CD8-positive, alpha-beta memory T cell (primary cell): ENCODE data around the gene SMG7. TPM values are rescaled to one million over a fixed set of nuclear protein-coding genes. Genes with fewer than 3 reads are reported as not detected.
A peak's percentile ranks its signal among the peaks of the same experiment; 100 is the strongest.
"Not testable (repeated sequence)": the region's sequence is repeated elsewhere in the genome, so short reads cannot be mapped to it uniquely, and the experiment has no call there.

Experiments used
- CTCF ChIA-PET: fragments of 350-600 bp; sonication (Branson Sonifier 250); formaldehyde crosslinking; loops from one replicate; lab custom pipeline; 2021; ENCODE audit warnings: antibody characterized with exemption; lab: Charles Lee
- POLR2A ChIA-PET: fragments of 350-600 bp; sonication (Branson Sonifier 250); formaldehyde crosslinking; loops from one replicate; lab custom pipeline; 2021; ENCODE audit warnings: antibody characterized with exemption; lab: Charles Lee
- DNase-seq, 5 donors: peaks; one replicate each; pipeline versions ENCODE4 v3.0.0 to v3.0.0-alpha.2; 2020 to 2022; ENCODE audit warnings: mixed read lengths in 1 of 5
- H3K27ac ChIP-seq: one replicate; pipeline ENCODE4 v1.7.0; 2013; ENCODE audit warnings: low read depth, mild to moderate bottlenecking, low read length, moderate library complexity
- H3K27me3 ChIP-seq: 2 replicates; pipeline ENCODE4 v1.7.0; 2013; ENCODE audit warnings: low read length, mild to moderate bottlenecking; ENCODE audit not compliant: insufficient read depth, poor library complexity, severe bottlenecking
- H3K36me3 ChIP-seq: 2 replicates; pipeline ENCODE4 v1.7.0; 2013; ENCODE audit warnings: mild to moderate bottlenecking, low read length, moderate library complexity; ENCODE audit not compliant: insufficient read depth
- H3K4me1 ChIP-seq: 2 replicates; pipeline ENCODE4 v1.7.0; 2013; ENCODE audit warnings: mild to moderate bottlenecking, low read length, moderate library complexity; ENCODE audit not compliant: insufficient read depth
- H3K4me3 ChIP-seq: 2 replicates; pipeline ENCODE4 v1.7.0; 2013; ENCODE audit warnings: mild to moderate bottlenecking, low read length
- H3K9me3 ChIP-seq: 2 replicates; pipeline ENCODE4 v1.7.0; 2013; ENCODE audit warnings: mild to moderate bottlenecking, low read length
- H3K27ac Mint-ChIP-seq, 8 donors: one replicate each; pipeline ENCODE4 v1.8.0; 2020 to 2021; ENCODE audit warnings: mixed read lengths in 8 of 8, mild to moderate bottlenecking in 6 of 8, inconsistent platforms in 3 of 8, moderate library complexity in 3 of 8
- H3K27me3 Mint-ChIP-seq, 2 donors: one replicate each; pipeline ENCODE4 v1.8.0; 2020 to 2021; ENCODE audit warnings: mixed read lengths in 2 of 2, mild to moderate bottlenecking in 1 of 2, moderate library complexity in 1 of 2
- H3K36me3 Mint-ChIP-seq, 3 donors: one replicate each; pipeline ENCODE4 v1.8.0; 2020 to 2021; ENCODE audit warnings: mixed read lengths in 3 of 3, inconsistent platforms in 1 of 3, mild to moderate bottlenecking in 1 of 3
- H3K4me1 Mint-ChIP-seq, 3 donors: one replicate each; pipeline ENCODE4 v1.8.0; 2020 to 2021; ENCODE audit warnings: mixed read lengths in 3 of 3, inconsistent platforms in 1 of 3, mild to moderate bottlenecking in 1 of 3
- H3K4me3 Mint-ChIP-seq, 7 donors: one replicate each; pipeline ENCODE4 v1.8.0; 2020 to 2021; ENCODE audit warnings: mixed read lengths in 7 of 7, mild to moderate bottlenecking in 6 of 7, moderate library complexity in 4 of 7, inconsistent platforms in 2 of 7
- H3K9me3 Mint-ChIP-seq, 5 donors: one replicate each; pipeline ENCODE4 v1.8.0; 2020 to 2022; ENCODE audit warnings: mixed read lengths in 5 of 5, mild to moderate bottlenecking in 3 of 5, moderate library complexity in 2 of 5, inconsistent platforms in 1 of 5
- polyA plus RNA-seq: library from polyadenylated mRNA; unstranded; fragments of 300-500 nt; fragmentation: Illumina TruSeq; gene quantifications from one replicate; pipeline ENCODE4 v1.2.3, GENCODE V29; 2021
- total RNA-seq, 2 experiments: library from RNA; stranded (reverse); gene quantifications; one replicate each; pipeline ENCODE4 v1.2.3, GENCODE V29; 2021

SMG7 gene, protein sequence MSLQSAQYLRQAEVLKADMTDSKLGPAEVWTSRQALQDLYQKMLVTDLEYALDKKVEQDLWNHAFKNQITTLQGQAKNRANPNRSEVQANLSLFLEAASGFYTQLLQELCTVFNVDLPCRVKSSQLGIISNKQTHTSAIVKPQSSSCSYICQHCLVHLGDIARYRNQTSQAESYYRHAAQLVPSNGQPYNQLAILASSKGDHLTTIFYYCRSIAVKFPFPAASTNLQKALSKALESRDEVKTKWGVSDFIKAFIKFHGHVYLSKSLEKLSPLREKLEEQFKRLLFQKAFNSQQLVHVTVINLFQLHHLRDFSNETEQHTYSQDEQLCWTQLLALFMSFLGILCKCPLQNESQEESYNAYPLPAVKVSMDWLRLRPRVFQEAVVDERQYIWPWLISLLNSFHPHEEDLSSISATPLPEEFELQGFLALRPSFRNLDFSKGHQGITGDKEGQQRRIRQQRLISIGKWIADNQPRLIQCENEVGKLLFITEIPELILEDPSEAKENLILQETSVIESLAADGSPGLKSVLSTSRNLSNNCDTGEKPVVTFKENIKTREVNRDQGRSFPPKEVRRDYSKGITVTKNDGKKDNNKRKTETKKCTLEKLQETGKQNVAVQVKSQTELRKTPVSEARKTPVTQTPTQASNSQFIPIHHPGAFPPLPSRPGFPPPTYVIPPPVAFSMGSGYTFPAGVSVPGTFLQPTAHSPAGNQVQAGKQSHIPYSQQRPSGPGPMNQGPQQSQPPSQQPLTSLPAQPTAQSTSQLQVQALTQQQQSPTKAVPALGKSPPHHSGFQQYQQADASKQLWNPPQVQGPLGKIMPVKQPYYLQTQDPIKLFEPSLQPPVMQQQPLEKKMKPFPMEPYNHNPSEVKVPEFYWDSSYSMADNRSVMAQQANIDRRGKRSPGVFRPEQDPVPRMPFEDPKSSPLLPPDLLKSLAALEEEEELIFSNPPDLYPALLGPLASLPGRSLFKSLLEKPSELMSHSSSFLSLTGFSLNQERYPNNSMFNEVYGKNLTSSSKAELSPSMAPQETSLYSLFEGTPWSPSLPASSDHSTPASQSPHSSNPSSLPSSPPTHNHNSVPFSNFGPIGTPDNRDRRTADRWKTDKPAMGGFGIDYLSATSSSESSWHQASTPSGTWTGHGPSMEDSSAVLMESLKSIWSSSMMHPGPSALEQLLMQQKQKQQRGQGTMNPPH
- total RNA-seq (10 to 100 TPM; 72.7 to 74.7 TPM), polyA plus RNA-seq (30.5 TPM)

GRCh38 chr1:183472488-183473216, at the start of gene SMG7:
Gene SMG7 (plus strand): TSS chr1:183472499. CDS start chr1:183472621, 122 bp downstream.
- Mint-ChIP-seq H3K27ac (peak within 1 kb of the TSS; percentile 96 to 100 (median 100)), H3K27me3 (peaks cover 0 to 6% of the 10 kb centered on the region in 2 donors), H3K4me1 (peaks cover 27 to 30% (median 30%) of the 10 kb centered on the region in 3 donors), H3K36me3 (peaks cover 0 to 26% (median 0%) of the 10 kb centered on the region in 3 donors), H3K4me3 (peak within 1 kb of the TSS; percentile 96 to 100 (median 99)), H3K9me3 (no peaks in the 10 kb centered on the region)
- CTCF ChIA-PET = interaction anchor here (0.8 to 1.7 kb wide), 4 partner anchors 13 to 161 kb away, joined by 3 to 4 read pairs (median 3); no protein-coding TSS in a partner anchor
- peak in 4 of 5 donors; percentile 43 to 72 (median 54) for DNase-seq
- peak within 1 kb of the TSS; percentile 99 for H3K27ac ChIP-seq
- peaks cover 41% of the 10 kb centered on the region for H3K4me1 ChIP-seq
- no peaks in the 10 kb centered on the region for H3K9me3 ChIP-seq
- H3K27me3 ChIP-seq = no peaks in the 10 kb centered on the region
- POLR2A ChIA-PET = no interaction called here
- peaks cover 2% of the 10 kb centered on the region for H3K36me3 ChIP-seq
- peak within 1 kb of the TSS; percentile 95 for H3K4me3 ChIP-seq

DNA sequence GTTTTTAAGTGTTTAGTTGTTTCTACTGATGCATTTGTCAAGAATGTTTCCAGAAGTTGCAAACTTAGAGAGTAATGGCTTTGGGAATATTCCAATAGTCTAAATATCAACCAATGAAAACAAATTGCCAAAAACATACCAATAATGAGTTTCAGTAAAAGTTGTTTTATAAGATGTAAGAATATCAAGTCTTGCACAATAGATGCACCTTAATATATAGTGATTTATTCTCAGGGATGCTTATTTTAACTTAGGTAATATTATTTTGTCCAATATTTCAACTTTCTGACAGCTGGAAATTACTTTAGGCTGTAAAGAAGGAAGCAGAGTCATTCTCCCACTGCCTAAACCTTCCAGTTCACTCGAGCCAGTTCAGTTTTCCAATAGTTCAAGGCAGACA, 48.8 kb upstream of the SMG7 start:
- Histone ChIP-seq H3K27ac (no peak overlapping the region), H3K36me3 (no peaks in the 10 kb centered on the region), H3K9me3 (no peaks in the 10 kb centered on the region), H3K27me3 (peaks cover 8% of the 10 kb centered on the region), H3K4me3 (no peak overlapping the region), H3K4me1 (no peaks in the 10 kb centered on the region)
- Mint-ChIP-seq H3K27ac (no peak overlapping the region), H3K4me3 (no peak overlapping the region), H3K9me3 (peaks cover 0 to 6% (median 3%) of the 10 kb centered on the region in 5 donors), H3K36me3 (no peaks in the 10 kb centered on the region), H3K27me3 (peaks cover 31 to 52% of the 10 kb centered on the region in 2 donors), H3K4me1 (peaks cover 2 to 3% (median 3%) of the 10 kb centered on the region in 3 donors)
- POLR2A ChIA-PET = no interaction called here
- CTCF ChIA-PET = no interaction called here
- DNase-seq = no peak

- Histone ChIP-seq H3K4me3 (no peak overlapping the region), H3K36me3 (no peaks in the 10 kb centered on the region), H3K9me3 (no peaks in the 10 kb centered on the region), H3K27ac (no peak overlapping the region), H3K4me1 (no peaks in the 10 kb centered on the region), H3K27me3 (no peaks in the 10 kb centered on the region)
- Mint-ChIP-seq H3K9me3 (peaks cover 0 to 6% (median 0%) of the 10 kb centered on the region in 5 donors), H3K27me3 (peaks cover 24 to 43% of the 10 kb centered on the region in 2 donors), H3K27ac (no peak overlapping the region), H3K4me3 (no peak overlapping the region), H3K4me1 (no peaks in the 10 kb centered on the region), H3K36me3 (no peaks in the 10 kb centered on the region)
- no peak for DNase-seq
- CTCF ChIA-PET = no interaction called here
- POLR2A ChIA-PET = no interaction called here
These were observed 47.6 kb upstream of the SMG7 start for GRCh38 chr1:183424691-183425090.

GRCh38 chr1:183427591-183427990, 44.7 kb upstream of the SMG7 start:
- CTCF ChIA-PET, H3K4me1 Mint-ChIP-seq, H3K4me3 ChIP-seq, H3K36me3 ChIP-seq, H3K27ac Mint-ChIP-seq, H3K4me1 ChIP-seq, H3K27ac ChIP-seq, H3K36me3 Mint-ChIP-seq, POLR2A ChIA-PET, H3K4me3 Mint-ChIP-seq, DNase-seq, H3K9me3 Mint-ChIP-seq, H3K9me3 ChIP-seq, H3K27me3 ChIP-seq: not testable (repeated sequence)
- H3K27me3 Mint-ChIP-seq = peaks cover 17 to 38% of the 10 kb centered on the region in 2 donors

DNA sequence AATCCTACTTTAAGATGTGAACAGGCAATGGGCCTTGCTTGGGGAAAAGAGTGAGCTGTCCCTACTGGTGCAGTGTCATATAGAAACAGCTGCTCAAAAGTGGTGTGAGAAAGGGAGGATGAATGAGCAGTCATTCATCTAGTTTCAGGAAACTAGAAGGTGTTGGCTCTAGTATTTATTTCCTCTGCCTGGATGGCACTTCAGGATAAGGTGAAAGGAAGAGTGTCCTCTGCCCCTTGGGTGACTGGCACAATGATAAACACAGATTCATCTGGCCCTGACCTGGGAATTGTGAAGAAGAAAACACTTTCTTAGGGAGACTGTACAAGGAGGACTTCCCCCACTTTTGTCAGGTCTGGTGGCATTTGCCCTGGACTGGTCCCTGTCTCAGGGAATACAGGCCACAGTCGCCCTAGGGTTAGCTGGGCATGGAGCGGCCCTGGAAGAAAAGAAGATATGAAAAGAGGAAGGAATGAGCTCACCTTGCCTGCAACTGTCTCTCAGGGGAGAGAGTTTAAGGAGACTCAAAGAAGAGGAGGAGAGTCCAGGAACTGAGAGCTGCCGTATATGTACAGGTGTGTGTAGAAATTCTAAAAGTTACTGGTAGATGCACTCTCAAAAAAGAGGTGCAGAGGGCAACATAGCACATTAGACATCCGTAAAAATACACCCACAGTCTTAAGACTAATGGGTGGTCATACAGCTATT, 40.3 kb upstream of the SMG7 start:
- H3K9me3 Mint-ChIP-seq = no peaks in the 10 kb centered on the region
- no peaks in the 10 kb centered on the region for H3K9me3 ChIP-seq
- no peak for DNase-seq
- no peaks in the 10 kb centered on the region for H3K4me1 Mint-ChIP-seq
- ChIA-PET POLR2A (no interaction called here), CTCF (no interaction called here)
- H3K4me3 Mint-ChIP-seq = no peak overlapping the region
- H3K4me1 ChIP-seq = no peaks in the 10 kb centered on the region
- H3K27ac ChIP-seq = no peak overlapping the region
- no peak overlapping the region for H3K27ac Mint-ChIP-seq
- no peaks in the 10 kb centered on the region for H3K27me3 ChIP-seq
- no peaks in the 10 kb centered on the region for H3K36me3 ChIP-seq
- no peak overlapping the region for H3K4me3 ChIP-seq
- H3K27me3 Mint-ChIP-seq = peaks cover 15 to 43% of the 10 kb centered on the region in 2 donors
- H3K36me3 Mint-ChIP-seq = no peaks in the 10 kb centered on the region

- ChIA-PET CTCF (no interaction called here), POLR2A (no interaction called here)
- no peaks in the 10 kb centered on the region for H3K4me1 ChIP-seq
- Mint-ChIP-seq H3K36me3 (no peaks in the 10 kb centered on the region), H3K27me3 (peaks cover 15 to 43% of the 10 kb centered on the region in 2 donors), H3K4me1 (no peaks in the 10 kb centered on the region), H3K4me3 (no peak overlapping the region), H3K27ac (no peak overlapping the region), H3K9me3 (no peaks in the 10 kb centered on the region)
- DNase-seq = no peak
- H3K27ac ChIP-seq = no peak overlapping the region
- no peaks in the 10 kb centered on the region for H3K27me3 ChIP-seq
- H3K4me3 ChIP-seq = no peak overlapping the region
- H3K9me3 ChIP-seq = no peaks in the 10 kb centered on the region
- H3K36me3 ChIP-seq = no peaks in the 10 kb centered on the region
These were observed 39.8 kb upstream of the SMG7 start for GRCh38 chr1:183432548-183432875.

GRCh38 chr1:183433703-183434102, 38.6 kb upstream of the SMG7 start:
- Mint-ChIP-seq H3K27ac (no peak overlapping the region), H3K36me3 (no peaks in the 10 kb centered on the region), H3K27me3 (peaks cover 14 to 43% of the 10 kb centered on the region in 2 donors), H3K4me1 (no peaks in the 10 kb centered on the region), H3K4me3 (no peak overlapping the region), H3K9me3 (peaks cover 0 to 3% (median 0%) of the 10 kb centered on the region in 5 donors)
- Histone ChIP-seq H3K4me3 (no peak overlapping the region), H3K36me3 (no peaks in the 10 kb centered on the region), H3K27ac (no peak overlapping the region), H3K4me1 (no peaks in the 10 kb centered on the region), H3K27me3 (no peaks in the 10 kb centered on the region), H3K9me3 (no peaks in the 10 kb centered on the region)
- POLR2A ChIA-PET = no interaction called here
- no peak for DNase-seq
- CTCF ChIA-PET = no interaction called here
